Measurements from ENCODE around the gene STKLD1.

STKLD1 gene

GRCh38 chr9:133383438-133383837 lies 7.3 kb downstream of the STKLD1 start:
- Histone ChIP-seq H4K20me1 (ENCODE audit: insufficient read depth) (no peaks in the 10 kb centered on the region), H3K4me2 (no peak overlapping the region), H3K4me1 (ENCODE audit: low read depth, poor library complexity, severe bottlenecking) (no peaks in the 10 kb centered on the region)

DNA sequence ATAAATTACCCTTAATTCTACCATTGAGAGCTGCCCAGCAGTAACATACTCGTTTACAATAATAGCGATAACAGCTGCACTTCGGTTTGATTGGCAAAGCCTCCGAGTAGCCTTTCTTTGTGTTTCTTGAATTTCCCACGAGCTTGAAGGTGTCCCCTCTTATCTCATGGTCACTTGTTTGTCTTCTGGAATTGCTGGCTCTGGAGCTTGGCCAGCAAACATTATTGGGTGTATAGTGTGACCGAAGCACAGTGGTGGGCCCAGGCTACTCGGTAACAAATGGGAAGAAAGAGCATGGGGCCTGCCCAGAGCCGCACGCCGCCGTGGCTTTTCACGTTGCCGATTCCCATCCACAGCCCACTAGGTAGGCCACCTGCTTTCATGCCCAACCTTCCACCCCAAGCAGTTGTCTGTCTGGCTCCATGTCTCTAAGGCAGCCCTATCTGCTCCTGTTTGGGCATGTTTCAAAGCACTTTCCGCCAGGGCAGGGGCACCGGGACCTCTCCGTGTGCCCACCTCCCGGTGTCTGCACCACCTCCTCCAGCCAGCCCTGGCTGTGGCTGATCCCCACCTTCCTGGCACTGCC lies 8.7 kb downstream of the STKLD1 start:
- TF ChIP-seq, protein P1, sequence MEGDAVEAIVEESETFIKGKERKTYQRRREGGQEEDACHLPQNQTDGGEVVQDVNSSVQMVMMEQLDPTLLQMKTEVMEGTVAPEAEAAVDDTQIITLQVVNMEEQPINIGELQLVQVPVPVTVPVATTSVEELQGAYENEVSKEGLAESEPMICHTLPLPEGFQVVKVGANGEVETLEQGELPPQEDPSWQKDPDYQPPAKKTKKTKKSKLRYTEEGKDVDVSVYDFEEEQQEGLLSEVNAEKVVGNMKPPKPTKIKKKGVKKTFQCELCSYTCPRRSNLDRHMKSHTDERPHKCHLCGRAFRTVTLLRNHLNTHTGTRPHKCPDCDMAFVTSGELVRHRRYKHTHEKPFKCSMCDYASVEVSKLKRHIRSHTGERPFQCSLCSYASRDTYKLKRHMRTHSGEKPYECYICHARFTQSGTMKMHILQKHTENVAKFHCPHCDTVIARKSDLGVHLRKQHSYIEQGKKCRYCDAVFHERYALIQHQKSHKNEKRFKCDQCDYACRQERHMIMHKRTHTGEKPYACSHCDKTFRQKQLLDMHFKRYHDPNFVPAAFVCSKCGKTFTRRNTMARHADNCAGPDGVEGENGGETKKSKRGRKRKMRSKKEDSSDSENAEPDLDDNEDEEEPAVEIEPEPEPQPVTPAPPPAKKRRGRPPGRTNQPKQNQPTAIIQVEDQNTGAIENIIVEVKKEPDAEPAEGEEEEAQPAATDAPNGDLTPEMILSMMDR (conservative IDR thresholded peaks at IDR 0.05; ENCODE audit: low read depth, low read length), result no peak
- Histone ChIP-seq H3K9ac (no peak overlapping the region), H3K4me2 (no peak overlapping the region), H3K4me3 (IDR thresholded peaks at IDR 0.05; ENCODE audit: insufficient read depth, low read depth, low read length) (no peak overlapping the region), H3K79me2 (ENCODE audit: insufficient read depth, low read depth) (no peaks in the 10 kb centered on the region), H3K36me3 (ENCODE audit: insufficient read depth) (no peaks in the 10 kb centered on the region), H3K27me3 (ENCODE audit: insufficient read depth, low read depth) (peaks cover 26% of the 10 kb centered on the region), H3K4me1 (ENCODE audit: low read depth, poor library complexity, severe bottlenecking) (no peaks in the 10 kb centered on the region), H4K20me1 (ENCODE audit: insufficient read depth) (no peaks in the 10 kb centered on the region), H3K27ac (no peak overlapping the region), H2AFZ (ENCODE audit: low read depth) (no peak overlapping the region)

More at GRCh38 chr9:133383438-133383837, 7.3 kb downstream of the STKLD1 start:
- no peak overlapping the region for H3K9ac ChIP-seq
- H3K36me3 ChIP-seq (ENCODE audit: insufficient read depth), result no peaks in the 10 kb centered on the region
- H3K27me3 ChIP-seq (ENCODE audit: insufficient read depth, low read depth), result peaks cover 12% of the 10 kb centered on the region; the same call in 1 of the 2 replicates
- TF ChIP-seq, protein P1 (conservative IDR thresholded peaks at IDR 0.05; ENCODE audit: low read depth, low read length), result no peak
- H3K79me2 ChIP-seq (ENCODE audit: insufficient read depth, low read depth), result no peaks in the 10 kb centered on the region
- H2AFZ ChIP-seq (ENCODE audit: low read depth), result no peak overlapping the region
- no peak overlapping the region for H3K4me3 ChIP-seq (IDR thresholded peaks at IDR 0.05; ENCODE audit: insufficient read depth, low read depth, low read length)
- no peak overlapping the region for H3K27ac ChIP-seq

DNA sequence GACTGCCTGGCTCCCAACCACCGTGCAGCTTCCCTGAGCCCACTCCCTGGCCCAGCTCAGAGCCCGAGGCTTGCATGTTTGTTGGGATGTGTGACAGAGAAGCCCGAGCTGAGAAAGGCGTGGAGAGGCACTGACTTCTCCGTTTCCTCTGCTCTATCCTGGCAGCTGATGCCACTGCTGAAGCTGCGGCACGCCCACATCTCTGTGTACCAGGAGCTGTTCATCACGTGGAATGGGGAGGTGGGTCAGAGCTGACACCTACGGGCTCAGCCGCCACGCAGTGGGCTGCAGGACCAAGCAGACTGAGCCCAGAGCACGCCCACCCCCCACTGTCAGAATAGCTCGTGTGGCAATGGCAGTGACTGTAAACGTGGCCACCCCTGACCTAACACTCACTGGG lies 9.3 kb downstream of the STKLD1 start:
- H3K4me1 ChIP-seq (ENCODE audit: low read depth, poor library complexity, severe bottlenecking), result no peaks in the 10 kb centered on the region
- H3K4me2 ChIP-seq, result no peak overlapping the region
- H3K36me3 ChIP-seq (ENCODE audit: insufficient read depth), result no peaks in the 10 kb centered on the region
- peaks cover 32% of the 10 kb centered on the region for H3K27me3 ChIP-seq (ENCODE audit: insufficient read depth, low read depth)
- H3K79me2 ChIP-seq (ENCODE audit: insufficient read depth, low read depth), result no peaks in the 10 kb centered on the region
- TF ChIP-seq, protein P1 (conservative IDR thresholded peaks at IDR 0.05; ENCODE audit: low read depth, low read length), result no peak
- H4K20me1 ChIP-seq (ENCODE audit: insufficient read depth), result no peaks in the 10 kb centered on the region
- no peak overlapping the region for H3K4me3 ChIP-seq (IDR thresholded peaks at IDR 0.05; ENCODE audit: insufficient read depth, low read depth, low read length)
- H3K27ac ChIP-seq, result no peak overlapping the region
- H3K9ac ChIP-seq, result no peak overlapping the region
- H2AFZ ChIP-seq (ENCODE audit: low read depth), result no peak overlapping the region

GRCh38 chr9:133386338-133386737 lies 10.2 kb downstream of the STKLD1 start:
- Histone ChIP-seq H3K4me2 (no peak overlapping the region), H3K4me1 (ENCODE audit: low read depth, poor library complexity, severe bottlenecking) (no peaks in the 10 kb centered on the region), H3K27ac (no peak overlapping the region), H4K20me1 (ENCODE audit: insufficient read depth) (no peaks in the 10 kb centered on the region), H2AFZ (ENCODE audit: low read depth) (no peak overlapping the region), H3K79me2 (ENCODE audit: insufficient read depth, low read depth) (no peaks in the 10 kb centered on the region), H3K27me3 (ENCODE audit: insufficient read depth, low read depth) (peaks cover 32% of the 10 kb centered on the region), H3K4me3 (IDR thresholded peaks at IDR 0.05; ENCODE audit: insufficient read depth, low read depth, low read length) (no peak overlapping the region), H3K9ac (no peak overlapping the region), H3K36me3 (ENCODE audit: insufficient read depth) (no peaks in the 10 kb centered on the region)
- TF ChIP-seq, protein P1 (conservative IDR thresholded peaks at IDR 0.05; ENCODE audit: low read depth, low read length), result no peak
